Suprapubic skin (tissue), 3 donors: ENCODE measurements around the gene PHEX.

Experiments used
- EP300 ChIP-seq: sonication (generic); formaldehyde crosslinking; IDR thresholded peaks from one replicate; pipeline ENCODE4 v1.6.1; 2017; ENCODE audit warnings: antibody characterized with exemption
- POLR2A ChIP-seq, 2 donors: fragments of 450-650 bp; IDR thresholded peaks; one replicate each; pipeline ENCODE4 v1.6.1; 2017; ENCODE audit warnings: antibody characterized with exemption in 2 of 2, mild to moderate bottlenecking in 2 of 2, moderate library complexity in 2 of 2
- TF ChIP-seq, protein P1 (sequence below), 2 donors: fragments of 200-600 bp in 1 of 2; fragments of 450-650 bp in 1 of 2; sonication (generic) in 1 of 2; IDR thresholded peaks; one replicate each; pipeline ENCODE4 v1.5.1; 2016 to 2019; ENCODE audit warnings: antibody characterized with exemption in 2 of 2, mild to moderate bottlenecking in 1 of 2, moderate library complexity in 1 of 2

DNA sequence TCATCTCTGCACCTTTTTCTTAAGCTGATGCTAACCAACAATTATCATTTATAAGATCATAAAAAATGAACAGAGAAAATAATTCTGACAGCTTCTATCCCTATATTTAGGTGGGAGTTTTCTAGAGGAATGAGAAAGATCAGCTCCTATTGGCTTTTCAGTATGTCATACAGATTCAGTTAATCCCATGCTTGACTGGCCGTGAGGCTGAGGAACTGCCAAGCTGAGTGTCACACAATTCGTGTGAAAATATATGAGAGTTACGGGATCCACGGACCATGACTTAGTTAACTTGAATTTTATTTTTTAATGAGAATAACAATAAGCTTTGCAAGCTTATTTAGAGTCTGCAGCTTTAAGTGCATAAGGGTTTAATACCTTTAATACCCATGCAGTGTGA, 37.5 kb downstream of the PHEX start:
- TF ChIP-seq, protein P1, sequence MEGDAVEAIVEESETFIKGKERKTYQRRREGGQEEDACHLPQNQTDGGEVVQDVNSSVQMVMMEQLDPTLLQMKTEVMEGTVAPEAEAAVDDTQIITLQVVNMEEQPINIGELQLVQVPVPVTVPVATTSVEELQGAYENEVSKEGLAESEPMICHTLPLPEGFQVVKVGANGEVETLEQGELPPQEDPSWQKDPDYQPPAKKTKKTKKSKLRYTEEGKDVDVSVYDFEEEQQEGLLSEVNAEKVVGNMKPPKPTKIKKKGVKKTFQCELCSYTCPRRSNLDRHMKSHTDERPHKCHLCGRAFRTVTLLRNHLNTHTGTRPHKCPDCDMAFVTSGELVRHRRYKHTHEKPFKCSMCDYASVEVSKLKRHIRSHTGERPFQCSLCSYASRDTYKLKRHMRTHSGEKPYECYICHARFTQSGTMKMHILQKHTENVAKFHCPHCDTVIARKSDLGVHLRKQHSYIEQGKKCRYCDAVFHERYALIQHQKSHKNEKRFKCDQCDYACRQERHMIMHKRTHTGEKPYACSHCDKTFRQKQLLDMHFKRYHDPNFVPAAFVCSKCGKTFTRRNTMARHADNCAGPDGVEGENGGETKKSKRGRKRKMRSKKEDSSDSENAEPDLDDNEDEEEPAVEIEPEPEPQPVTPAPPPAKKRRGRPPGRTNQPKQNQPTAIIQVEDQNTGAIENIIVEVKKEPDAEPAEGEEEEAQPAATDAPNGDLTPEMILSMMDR (IDR thresholded peaks at IDR 0.05): no peak
- TF ChIP-seq POLR2A (IDR thresholded peaks at IDR 0.05): no peak
- TF ChIP-seq EP300: no peak
